A549 (cell line): ENCODE data around the gene SOX13.
"Not testable (repeated sequence)": the region's sequence is repeated elsewhere in the genome, so short reads cannot be mapped to it uniquely, and the experiment has no call there.

Source experiments
- CHD2 ChIP-seq: fragments of 150-350 bp; IDR thresholded peaks from 2 replicates; pipeline ENCODE4 v1.6.1; 2014; ENCODE audit warnings: low read length; ENCODE audit not compliant: partially characterized antibody
- CTCF ChIP-seq: fragments of >200 bp; sonication (Bioruptor Twin); formaldehyde crosslinking; IDR thresholded peaks from 3 replicates; pipeline ENCODE4 v1.5.1; 2016
- HMGXB4 ChIP-seq: fragments of 250-450 bp; sonication (Bioruptor Pico); IDR thresholded peaks from 2 replicates; pipeline ENCODE4 v1.5.0; 2021; ENCODE audit warnings: mild to moderate bottlenecking, moderate library complexity, borderline replicate concordance
- POLR2A ChIP-seq: IDR thresholded peaks from 2 replicates; pipeline ENCODE4 v1.6.1; 2012; ENCODE audit warnings: mild to moderate bottlenecking, low read length
- RAD21 ChIP-seq, 2 experiments: fragments of >200 bp in 1 of 2; sonication (Bioruptor Twin) in 1 of 2; formaldehyde crosslinking in 1 of 2; IDR thresholded peaks in 1 of 2; conservative IDR thresholded peaks in 1 of 2; 2 replicates in 1 of 2; 3 replicates in 1 of 2; pipeline ENCODE4 v1.6.1; 2012 to 2018; ENCODE audit warnings: inconsistent platforms in 1 of 2
- RNF2 ChIP-seq: fragments of 200-600 bp; sonication (generic); IDR thresholded peaks from 2 replicates; pipeline ENCODE4 v1.6.1; 2016; ENCODE audit warnings: low read depth, mild to moderate bottlenecking, antibody characterized with exemption, moderate library complexity, borderline replicate concordance
- ZFP36 ChIP-seq: fragments of 450-650 bp; IDR thresholded peaks from 2 replicates; pipeline ENCODE4 v1.6.1; 2014; ENCODE audit warnings: borderline replicate concordance; ENCODE audit not compliant: partially characterized antibody

- not testable (repeated sequence) for TF ChIP-seq CTCF; POLR2A; ZFP36; RNF2; RAD21 (conservative IDR thresholded peaks at IDR 0.05 in 1 of 2, IDR thresholded peaks at IDR 0.05 in 1 of 2); HMGXB4; CHD2
Measured at GRCh38 chr1:204090132-204090531, 17.2 kb downstream of the SOX13 start.
